Fibroblast of pulmonary artery (primary cell): Measurements from ENCODE around the gene VMO1.

Experiments used
- DNase-seq: peaks from one replicate; pipeline ENCODE4 v3.0.0-alpha.2; 2010; ENCODE audit warnings: low read depth
- H3K4me3 ChIP-seq: replicated peaks from 2 replicates; pipeline ENCODE4 v1.5.1; 2011; ENCODE audit warnings: low read depth, mild to moderate bottlenecking, control low read depth, low read length, moderate library complexity
- CTCF ChIP-seq: IDR thresholded peaks from 2 replicates; pipeline ENCODE4 v1.5.1; 2011; ENCODE audit warnings: mild to moderate bottlenecking, control low read depth, low read length, inconsistent platforms; ENCODE audit errors: missing control alignments

Gene VMO1

GRCh38 chr17:4822835-4823234 lies 36.7 kb upstream of the VMO1 start:
- TF ChIP-seq CTCF: no peak
- H3K4me3 ChIP-seq: no peak overlapping the region
- DNase-seq: no peak

- H3K4me3 ChIP-seq: no peak overlapping the region
- TF ChIP-seq CTCF: no peak
- no peak for DNase-seq
These were observed 32.1 kb upstream of the VMO1 start for GRCh38 chr17:4818276-4818675.

DNA sequence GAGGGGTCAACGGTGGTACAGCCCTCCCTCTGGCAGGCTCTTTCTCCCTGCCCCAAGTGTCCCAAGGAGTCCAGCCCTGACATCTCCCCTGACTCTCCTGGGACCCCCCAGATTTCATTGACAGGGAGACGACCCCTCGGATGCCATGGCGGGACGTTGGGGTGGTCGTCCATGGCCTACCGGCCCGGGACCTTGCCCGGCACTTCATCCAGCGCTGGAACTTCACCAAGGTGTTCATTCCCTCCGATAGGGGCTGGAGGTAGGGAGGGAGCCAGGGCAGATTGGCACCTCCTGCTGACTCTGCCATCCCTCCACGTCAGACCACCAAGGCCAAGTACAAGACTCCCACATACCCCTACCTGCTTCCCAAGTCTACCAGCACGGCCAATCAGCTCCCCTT lies 30.7 kb upstream of the VMO1 start:
- DNase-seq: no peak
- H3K4me3 ChIP-seq: no peak overlapping the region
- TF ChIP-seq CTCF: no peak

DNA sequence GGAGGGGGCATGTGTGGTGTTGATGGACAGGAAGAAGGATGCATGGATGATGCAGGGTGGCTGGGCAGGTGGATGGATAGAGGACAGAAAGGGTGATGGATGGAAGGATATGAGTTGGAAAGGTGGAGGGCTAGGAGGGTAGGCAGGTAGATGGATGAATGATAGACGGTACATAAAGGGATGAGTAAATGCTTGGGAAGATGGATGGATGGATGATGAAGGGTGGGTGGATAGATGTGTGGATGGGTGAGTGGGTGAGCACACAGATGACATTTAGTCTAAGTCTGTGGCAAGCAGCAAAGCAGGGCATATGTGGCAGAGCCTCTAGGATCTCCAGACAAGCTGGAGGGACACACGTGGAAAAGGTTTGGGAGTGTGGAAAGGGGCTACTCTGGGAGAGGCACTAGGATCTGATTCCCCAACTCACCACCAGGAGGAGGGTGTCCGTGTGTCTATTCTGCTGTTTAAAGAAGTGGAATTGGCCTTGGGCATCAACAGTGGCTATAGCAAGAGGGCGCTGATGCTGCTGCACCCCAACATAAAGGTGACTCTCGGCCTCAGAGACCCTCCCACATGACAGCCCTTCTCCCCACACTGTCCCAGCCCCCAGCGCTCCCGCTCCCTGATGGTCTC lies 29.0 kb upstream of the VMO1 start:
- DNase-seq: no peak
- H3K4me3 ChIP-seq: no peak overlapping the region
- peak; percentile 22 for TF ChIP-seq CTCF

DNA sequence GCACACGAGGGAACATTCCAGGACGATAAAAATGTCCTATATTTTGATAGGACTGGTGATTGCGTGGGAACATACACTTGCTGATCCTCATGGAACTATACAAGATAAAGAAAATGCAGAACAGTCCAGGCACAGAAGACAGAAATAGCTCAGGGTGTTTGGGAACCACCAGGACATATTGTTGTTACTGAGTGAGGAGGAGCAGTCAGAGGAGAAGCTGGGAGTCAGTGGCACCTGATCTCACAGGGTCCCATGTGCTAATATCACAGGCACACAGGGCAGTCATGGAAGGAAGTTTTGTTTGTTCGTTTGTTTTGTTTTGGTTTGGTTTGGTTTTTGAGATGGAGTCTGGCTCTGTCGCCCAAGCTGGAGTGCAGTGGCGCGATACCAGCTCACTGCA lies 26.5 kb upstream of the VMO1 start:
- no peak overlapping the region for H3K4me3 ChIP-seq
- TF ChIP-seq CTCF: no peak
- no peak for DNase-seq

DNA sequence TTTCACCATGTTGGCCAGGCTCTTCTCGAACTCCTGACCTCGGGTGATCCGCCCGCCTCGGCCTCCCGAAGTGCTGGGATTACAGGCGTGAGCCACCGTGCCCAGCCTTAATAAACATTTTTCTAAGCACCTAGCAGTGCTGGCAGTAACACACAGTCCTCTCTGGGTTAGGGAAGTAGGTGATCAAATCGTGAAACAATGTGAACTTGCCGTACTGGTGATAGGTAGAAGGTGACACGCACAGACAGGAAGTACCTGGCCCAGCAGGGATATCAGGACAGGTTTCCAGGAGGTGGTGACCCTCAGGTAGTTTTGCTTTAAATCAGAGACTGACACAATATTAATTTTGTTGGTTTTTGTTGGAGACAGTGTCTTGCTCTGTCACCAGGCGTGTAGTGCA lies 25.3 kb upstream of the VMO1 start:
- TF ChIP-seq CTCF: no peak
- no peak for DNase-seq
- H3K4me3 ChIP-seq: no peak overlapping the region

- DNase-seq: no peak
- TF ChIP-seq CTCF: no peak
- H3K4me3 ChIP-seq: no peak overlapping the region
These were observed 24.6 kb upstream of the VMO1 start for GRCh38 chr17:4810696-4811290.
